Cardiac fibroblast (primary cell): ENCODE measurements around the gene PPEF1.

Experiments used
- DNase-seq, 2 donors: peaks; one replicate each; pipeline versions ENCODE4 v3.0.0 to v3.0.0-alpha.2; 2010; ENCODE audit warnings: low read depth in 2 of 2
- H3K4me3 ChIP-seq, 2 donors: replicated peaks in 1 of 2; 1 replicate in 1 of 2; 2 replicates in 1 of 2; pipeline ENCODE4 v1.5.1; 2011; ENCODE audit warnings: low read depth in 2 of 2, low read length in 2 of 2, mild to moderate bottlenecking in 2 of 2, moderate library complexity in 1 of 2
- TF ChIP-seq, protein P1 (sequence below): IDR thresholded peaks from one replicate; pipeline ENCODE4 v1.5.1; 2011; ENCODE audit warnings: low read depth, mild to moderate bottlenecking, low read length, inconsistent platforms

The PPEF1 gene

DNA sequence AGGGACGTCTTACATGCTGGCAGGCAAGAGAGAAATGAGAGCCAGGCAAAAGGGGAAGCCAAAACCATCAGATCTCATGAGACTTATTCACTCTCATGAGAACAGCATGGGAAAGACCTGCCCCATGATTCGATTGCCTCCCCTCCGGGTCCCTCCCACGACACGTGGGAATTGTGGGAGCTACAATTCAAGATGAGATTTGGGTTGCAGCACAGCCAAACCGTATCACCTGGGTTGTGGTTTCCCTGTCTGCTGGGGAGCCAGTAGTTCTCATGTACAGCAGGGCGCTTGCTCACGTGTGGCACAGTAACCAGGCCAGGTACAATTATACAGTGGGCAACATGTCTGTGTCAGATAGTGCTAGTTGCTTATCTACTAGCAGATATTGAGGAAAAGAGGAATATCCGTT lies 24.5 kb upstream of the PPEF1 start:
- H3K4me3 ChIP-seq, result no peak overlapping the region
- TF ChIP-seq, protein P1, sequence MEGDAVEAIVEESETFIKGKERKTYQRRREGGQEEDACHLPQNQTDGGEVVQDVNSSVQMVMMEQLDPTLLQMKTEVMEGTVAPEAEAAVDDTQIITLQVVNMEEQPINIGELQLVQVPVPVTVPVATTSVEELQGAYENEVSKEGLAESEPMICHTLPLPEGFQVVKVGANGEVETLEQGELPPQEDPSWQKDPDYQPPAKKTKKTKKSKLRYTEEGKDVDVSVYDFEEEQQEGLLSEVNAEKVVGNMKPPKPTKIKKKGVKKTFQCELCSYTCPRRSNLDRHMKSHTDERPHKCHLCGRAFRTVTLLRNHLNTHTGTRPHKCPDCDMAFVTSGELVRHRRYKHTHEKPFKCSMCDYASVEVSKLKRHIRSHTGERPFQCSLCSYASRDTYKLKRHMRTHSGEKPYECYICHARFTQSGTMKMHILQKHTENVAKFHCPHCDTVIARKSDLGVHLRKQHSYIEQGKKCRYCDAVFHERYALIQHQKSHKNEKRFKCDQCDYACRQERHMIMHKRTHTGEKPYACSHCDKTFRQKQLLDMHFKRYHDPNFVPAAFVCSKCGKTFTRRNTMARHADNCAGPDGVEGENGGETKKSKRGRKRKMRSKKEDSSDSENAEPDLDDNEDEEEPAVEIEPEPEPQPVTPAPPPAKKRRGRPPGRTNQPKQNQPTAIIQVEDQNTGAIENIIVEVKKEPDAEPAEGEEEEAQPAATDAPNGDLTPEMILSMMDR, result no peak
- no peak for DNase-seq

DNA sequence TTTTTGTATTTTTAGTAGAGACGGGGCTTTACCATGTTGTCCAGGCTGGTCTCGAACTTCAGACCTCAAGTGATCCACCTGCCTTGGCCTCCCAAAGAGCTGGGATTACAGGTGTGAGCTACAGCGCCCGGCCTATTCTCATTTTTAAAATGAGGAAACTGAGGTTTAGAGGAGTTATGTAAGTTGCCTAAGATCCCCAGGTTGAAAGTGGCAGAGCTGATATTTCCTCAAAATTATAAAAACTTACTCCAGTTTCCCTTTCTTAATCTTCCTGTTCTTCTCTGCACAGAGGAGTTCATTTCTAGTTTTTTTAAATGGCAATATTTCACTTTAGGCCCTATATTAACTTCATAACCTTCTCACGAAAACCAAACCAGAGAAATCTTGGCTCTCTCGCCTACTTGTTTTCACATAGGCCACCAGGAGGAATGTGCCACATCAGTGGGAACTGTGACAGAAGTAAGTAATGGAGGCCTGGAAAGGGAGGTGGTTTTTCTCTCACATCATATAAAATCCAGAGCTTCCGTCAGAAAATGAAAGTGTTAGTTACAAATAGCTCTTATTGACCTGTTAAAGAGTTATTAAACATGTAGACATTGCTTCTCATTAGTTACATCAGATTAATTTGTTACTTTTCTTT lies 19.5 kb upstream of the PPEF1 start:
- no peak for DNase-seq
- no peak overlapping the region for H3K4me3 ChIP-seq
- TF ChIP-seq, protein P1, result no peak

DNA sequence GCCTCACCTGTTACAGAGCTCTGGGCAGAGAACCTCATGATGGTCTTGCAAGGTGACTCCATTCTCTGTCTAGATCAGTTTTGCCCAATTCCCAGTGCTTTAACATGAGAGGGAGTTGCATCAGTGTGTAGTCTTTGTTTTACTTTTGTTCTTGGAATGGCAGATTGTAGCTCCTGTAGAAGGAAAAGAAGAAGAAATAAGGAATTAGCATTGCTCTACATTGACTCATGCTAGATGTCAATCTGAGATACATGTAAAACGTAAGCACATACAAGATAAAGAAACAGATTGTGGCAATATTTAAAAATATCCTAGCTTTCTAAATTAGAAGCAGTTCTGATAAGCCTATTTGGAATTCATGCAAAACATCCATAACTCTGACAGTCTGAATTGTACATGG lies 16.0 kb upstream of the PPEF1 start:
- no peak for DNase-seq
- no peak overlapping the region for H3K4me3 ChIP-seq
- TF ChIP-seq, protein P1, result no peak

DNA sequence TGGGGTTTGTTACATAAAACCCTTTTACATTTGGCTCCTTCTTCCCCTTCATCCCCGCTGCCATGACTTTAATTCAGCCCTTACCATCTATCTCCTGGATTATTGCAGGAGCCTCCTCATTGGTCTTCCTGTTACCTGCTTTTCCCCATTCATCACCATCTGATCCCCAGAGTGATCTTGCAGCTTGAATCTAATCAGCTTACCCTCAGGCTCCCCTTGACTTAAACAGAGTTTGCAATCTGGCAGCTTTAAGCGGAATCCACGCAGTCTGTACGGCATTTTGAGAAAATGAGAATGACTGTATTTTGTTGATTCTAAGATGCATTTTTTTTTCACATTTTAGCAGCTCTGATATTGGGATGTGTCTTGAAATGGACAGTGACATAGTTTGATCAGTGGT lies 14.9 kb upstream of the PPEF1 start:
- TF ChIP-seq, protein P1, result no peak
- no peak for DNase-seq

DNA sequence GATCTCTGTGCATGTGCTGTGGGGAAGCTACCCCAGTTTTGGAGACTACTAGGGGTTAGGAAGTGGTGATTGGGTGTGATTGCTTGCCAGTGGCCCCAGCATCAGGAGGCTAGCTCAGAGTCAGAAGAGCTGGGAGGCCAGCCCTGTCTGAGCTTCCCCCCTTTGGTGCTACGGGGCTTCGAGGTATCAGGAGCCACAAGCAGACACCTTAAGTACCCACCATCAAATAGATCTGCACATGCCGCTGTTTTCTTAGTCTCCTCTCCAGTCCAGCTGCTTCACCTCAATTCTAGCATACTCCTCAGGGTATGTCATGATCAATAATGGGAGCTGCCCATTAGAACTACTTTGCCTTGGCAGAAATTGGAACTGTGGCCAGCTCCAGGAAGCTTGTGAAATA lies 10.8 kb upstream of the PPEF1 start:
- no peak overlapping the region for H3K4me3 ChIP-seq
- DNase-seq, result no peak
- TF ChIP-seq, protein P1, result no peak

More for the DNA sequence above, 14.9 kb upstream of the PPEF1 start:
- H3K4me3 ChIP-seq, result no peak overlapping the region

DNA sequence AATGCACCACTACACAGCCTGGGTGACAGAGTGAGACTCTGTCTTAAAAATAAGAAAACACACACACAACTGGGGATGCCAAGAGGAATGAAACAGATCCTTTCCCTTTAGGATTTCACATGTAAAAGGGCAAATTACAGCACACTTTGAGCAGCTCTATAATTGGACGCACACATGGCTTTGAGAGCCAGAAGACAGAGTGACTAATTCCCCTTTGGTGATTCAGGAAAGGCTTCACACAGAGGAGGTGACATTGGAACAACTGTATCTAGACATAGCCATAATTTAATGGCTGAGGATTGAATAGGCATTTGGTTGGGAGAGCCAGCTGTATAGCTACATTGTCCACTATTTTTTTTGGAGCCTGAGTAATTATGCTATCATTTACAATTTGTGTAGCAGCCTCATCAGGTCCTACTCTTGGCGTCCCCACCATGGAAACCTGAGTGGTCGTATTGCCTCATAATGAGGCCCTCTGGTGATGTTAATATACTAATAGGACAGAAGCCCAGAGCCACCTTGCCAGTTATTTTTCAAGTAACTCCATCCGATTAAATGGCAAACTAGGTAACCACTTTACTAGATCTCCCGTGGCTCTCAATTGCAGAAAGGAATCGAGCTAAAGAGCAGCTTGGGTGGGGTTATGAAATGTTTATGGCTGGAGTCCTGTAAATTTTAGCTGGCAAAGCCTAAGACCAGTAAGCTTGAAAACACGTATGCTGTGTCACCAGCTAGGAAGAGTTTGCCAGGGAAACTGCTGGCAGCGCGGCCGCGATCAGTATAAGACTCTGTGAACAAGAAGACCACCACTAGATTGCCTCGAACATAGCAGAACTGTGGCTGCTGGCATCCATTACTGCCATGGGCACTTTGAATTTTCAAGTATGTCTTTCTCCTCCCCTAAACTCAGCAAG lies 8.5 kb upstream of the PPEF1 start:
- DNase-seq, result no peak
- TF ChIP-seq, protein P1, result no peak
- H3K4me3 ChIP-seq, result no peak overlapping the region
